Endothelial cell of umbilical vein (primary cell): Measurements from ENCODE around the gene KRT6C.

ENCODE experiments used
- MYC ChIP-seq: IDR thresholded peaks from one replicate; pipeline ENCODE4 v1.6.1; 2011; ENCODE audit warnings: mild to moderate bottlenecking, low read depth, low read length
- POLR2A ChIP-seq: IDR thresholded peaks from 2 replicates; pipeline ENCODE4 v1.6.1; 2012; ENCODE audit warnings: low read depth, mild to moderate bottlenecking, control low read depth, low read length
- TF ChIP-seq, protein P1 (sequence below), 2 donors: IDR thresholded peaks; 1 replicate in 1 of 2; 2 replicates in 1 of 2; pipeline ENCODE4 v1.5.1; 2011; ENCODE audit warnings: low read length in 2 of 2, mild to moderate bottlenecking in 2 of 2, moderate library complexity in 2 of 2, control low read depth in 1 of 2, inconsistent platforms in 1 of 2, low read depth in 1 of 2; ENCODE audit not compliant: insufficient read depth in 1 of 2; ENCODE audit errors: extremely low read depth in 1 of 2
- TF ChIP-seq, protein P2 (sequence below): IDR thresholded peaks from 2 replicates; pipeline ENCODE4 v1.6.1; 2011; ENCODE audit not compliant: insufficient read depth, insufficient read length

GRCh38 chr12:52423035-52423434, 50.6 kb downstream of the KRT6C start:
- TF ChIP-seq MYC: no peak
- TF ChIP-seq, protein P1, sequence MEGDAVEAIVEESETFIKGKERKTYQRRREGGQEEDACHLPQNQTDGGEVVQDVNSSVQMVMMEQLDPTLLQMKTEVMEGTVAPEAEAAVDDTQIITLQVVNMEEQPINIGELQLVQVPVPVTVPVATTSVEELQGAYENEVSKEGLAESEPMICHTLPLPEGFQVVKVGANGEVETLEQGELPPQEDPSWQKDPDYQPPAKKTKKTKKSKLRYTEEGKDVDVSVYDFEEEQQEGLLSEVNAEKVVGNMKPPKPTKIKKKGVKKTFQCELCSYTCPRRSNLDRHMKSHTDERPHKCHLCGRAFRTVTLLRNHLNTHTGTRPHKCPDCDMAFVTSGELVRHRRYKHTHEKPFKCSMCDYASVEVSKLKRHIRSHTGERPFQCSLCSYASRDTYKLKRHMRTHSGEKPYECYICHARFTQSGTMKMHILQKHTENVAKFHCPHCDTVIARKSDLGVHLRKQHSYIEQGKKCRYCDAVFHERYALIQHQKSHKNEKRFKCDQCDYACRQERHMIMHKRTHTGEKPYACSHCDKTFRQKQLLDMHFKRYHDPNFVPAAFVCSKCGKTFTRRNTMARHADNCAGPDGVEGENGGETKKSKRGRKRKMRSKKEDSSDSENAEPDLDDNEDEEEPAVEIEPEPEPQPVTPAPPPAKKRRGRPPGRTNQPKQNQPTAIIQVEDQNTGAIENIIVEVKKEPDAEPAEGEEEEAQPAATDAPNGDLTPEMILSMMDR (IDR thresholded peaks at IDR 0.05; ENCODE audit: extremely low read depth in 1 of 2, insufficient read depth in 1 of 2, low read depth in 1 of 2, low read length in 2 of 2): no peak
- TF ChIP-seq, protein P2, sequence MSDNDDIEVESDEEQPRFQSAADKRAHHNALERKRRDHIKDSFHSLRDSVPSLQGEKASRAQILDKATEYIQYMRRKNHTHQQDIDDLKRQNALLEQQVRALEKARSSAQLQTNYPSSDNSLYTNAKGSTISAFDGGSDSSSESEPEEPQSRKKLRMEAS: no peak
- TF ChIP-seq POLR2A: no peak
